H9 (cell line): ENCODE data around the gene HSPG2. TPM values are rescaled to one million over a fixed set of nuclear protein-coding genes. Genes with fewer than 3 reads are reported as not detected.

Experiments used
- DNase-seq: peaks from one replicate; pipeline ENCODE4 v3.0.0-alpha.2; 2017
- H2AFZ ChIP-seq: one replicate; pipeline ENCODE4 v1.6.1; 2013; ENCODE audit warnings: mild to moderate bottlenecking, low read length, control low read depth, moderate library complexity
- H2AK5ac ChIP-seq: 2 replicates; pipeline ENCODE4 v1.6.1; 2013; ENCODE audit warnings: low read length, control low read depth, mixed read lengths; ENCODE audit not compliant: insufficient read length
- H2BK120ac ChIP-seq: one replicate; pipeline ENCODE4 v1.6.1; 2013; ENCODE audit warnings: low read depth, mild to moderate bottlenecking, low read length, control low read depth, inconsistent platforms; ENCODE audit not compliant: poor library complexity, severe bottlenecking
- H2BK12ac ChIP-seq: 2 replicates; pipeline ENCODE4 v1.6.1; 2013; ENCODE audit warnings: low read length, control low read depth, mixed read lengths, low read depth; ENCODE audit not compliant: insufficient read length
- H2BK15ac ChIP-seq: 2 replicates; pipeline ENCODE4 v1.6.1; 2013; ENCODE audit warnings: low read depth, low read length, control low read depth
- H2BK20ac ChIP-seq: one replicate; pipeline ENCODE4 v1.6.1; 2013; ENCODE audit warnings: low read depth, mild to moderate bottlenecking, low read length, control low read depth, inconsistent platforms; ENCODE audit not compliant: poor library complexity, severe bottlenecking
- H2BK5ac ChIP-seq: 2 replicates; pipeline ENCODE4 v1.6.1; 2013; ENCODE audit warnings: low read length, control low read depth, mixed read lengths; ENCODE audit not compliant: insufficient read length
- H3K14ac ChIP-seq: 2 replicates; pipeline ENCODE4 v1.6.1; 2013; ENCODE audit warnings: low read length, control low read depth; ENCODE audit not compliant: insufficient read depth
- H3K18ac ChIP-seq: 2 replicates; pipeline ENCODE4 v1.6.1; 2013; ENCODE audit warnings: low read depth, mild to moderate bottlenecking, mixed read lengths, low read length, control low read depth; ENCODE audit not compliant: insufficient read length
- H3K23ac ChIP-seq: 2 replicates; pipeline ENCODE4 v1.6.1; 2013; ENCODE audit warnings: low read length, control low read depth, mixed read lengths, low read depth; ENCODE audit not compliant: insufficient read length
- H3K23me2 ChIP-seq: 2 replicates; pipeline ENCODE4 v1.6.1; 2013; ENCODE audit warnings: low read depth, mild to moderate bottlenecking, mixed read lengths, low read length, control low read depth; ENCODE audit not compliant: insufficient read length, poor library complexity, severe bottlenecking
- H3K27ac ChIP-seq: 2 replicates; pipeline ENCODE4 v1.5.1; 2013; ENCODE audit warnings: low read length, control low read depth, mixed read lengths, low read depth; ENCODE audit not compliant: insufficient read length
- H3K27me3 ChIP-seq: 2 replicates; pipeline ENCODE4 v1.6.1; 2013; ENCODE audit warnings: low read length, control low read depth, inconsistent platforms; ENCODE audit not compliant: insufficient read depth
- H3K4ac ChIP-seq: 2 replicates; pipeline ENCODE4 v1.6.1; 2013; ENCODE audit warnings: low read depth, mild to moderate bottlenecking, control low read depth, inconsistent platforms, low read length, moderate library complexity
- H3K4me1 ChIP-seq: 2 replicates; pipeline ENCODE4 v1.6.1; 2013; ENCODE audit warnings: low read length, control low read depth, inconsistent platforms; ENCODE audit not compliant: insufficient read depth
- H3K4me2 ChIP-seq: 2 replicates; pipeline ENCODE4 v1.6.1; 2013; ENCODE audit warnings: low read length, control low read depth, mixed read lengths; ENCODE audit not compliant: insufficient read length, insufficient read depth
- H3K56ac ChIP-seq: 2 replicates; pipeline ENCODE4 v1.6.1; 2013; ENCODE audit warnings: low read depth, mild to moderate bottlenecking, mixed read lengths, low read length, control low read depth; ENCODE audit not compliant: insufficient read length
- H3K79me1 ChIP-seq: 2 replicates; pipeline ENCODE4 v1.6.1; 2013; ENCODE audit warnings: low read depth, mild to moderate bottlenecking, moderate library complexity, low read length, control low read depth, inconsistent platforms; ENCODE audit not compliant: insufficient read depth, poor library complexity, severe bottlenecking
- H3K79me2 ChIP-seq: 2 replicates; pipeline ENCODE4 v1.6.1; 2013; ENCODE audit warnings: low read length, control low read depth, inconsistent platforms; ENCODE audit not compliant: insufficient read depth
- H3K9ac ChIP-seq: 2 replicates; pipeline ENCODE4 v1.6.1; 2013; ENCODE audit warnings: low read length, control low read depth, mixed read lengths; ENCODE audit not compliant: insufficient read length; ENCODE audit errors: extremely low read depth
- H3K9me3 ChIP-seq: one replicate; pipeline ENCODE4 v1.6.1; 2013; ENCODE audit warnings: low read depth, low read length, inconsistent platforms; ENCODE audit not compliant: control insufficient read depth
- H3T11ph ChIP-seq: one replicate; pipeline ENCODE4 v1.6.1; 2013; ENCODE audit warnings: mild to moderate bottlenecking, low read length, control low read depth, inconsistent platforms
- H4K20me1 ChIP-seq: one replicate; pipeline ENCODE4 v1.6.1; 2013; ENCODE audit not compliant: control insufficient read depth, insufficient read length, insufficient read depth
- H4K5ac ChIP-seq: 2 replicates; pipeline ENCODE4 v1.6.1; 2013; ENCODE audit warnings: low read depth, mild to moderate bottlenecking, mixed read lengths, low read length, control low read depth; ENCODE audit not compliant: insufficient read length
- H4K8ac ChIP-seq: replicated peaks from 2 replicates; pipeline ENCODE4 v1.6.1; 2013; ENCODE audit warnings: low read length, control low read depth, mixed read lengths, low read depth; ENCODE audit not compliant: insufficient read length
- H4K91ac ChIP-seq: 2 replicates; pipeline ENCODE4 v1.6.1; 2013; ENCODE audit warnings: low read depth, mild to moderate bottlenecking, moderate library complexity, mixed read lengths, low read length, control low read depth; ENCODE audit not compliant: insufficient read length
- H3K27ac Mint-ChIP-seq, 3 experiments: 2 replicates in 2 of 3; 3 replicates in 1 of 3; pipeline ENCODE4 v1.8.0; 2020 to 2021; ENCODE audit warnings: mixed read lengths in 3 of 3, mild to moderate bottlenecking in 1 of 3, moderate library complexity in 1 of 3
- H3K27me3 Mint-ChIP-seq: 2 replicates; pipeline ENCODE4 v1.8.0; 2021; ENCODE audit warnings: low read depth, mild to moderate bottlenecking, moderate library complexity, mixed read lengths
- H3K36me3 Mint-ChIP-seq, 3 experiments: 2 replicates in 2 of 3; 3 replicates in 1 of 3; pipeline ENCODE4 v1.8.0; 2020 to 2021; ENCODE audit warnings: low read depth in 3 of 3, mixed read lengths in 3 of 3; ENCODE audit not compliant: insufficient read depth in 1 of 3
- H3K4me1 Mint-ChIP-seq, 2 experiments: 2 replicates each; pipeline ENCODE4 v1.8.0; 2020; ENCODE audit warnings: mixed read lengths in 2 of 2
- H3K4me3 Mint-ChIP-seq, 2 experiments: 2 replicates in 1 of 2; 3 replicates in 1 of 2; pipeline ENCODE4 v1.8.0; 2020 to 2021; ENCODE audit warnings: mild to moderate bottlenecking in 2 of 2, mixed read lengths in 2 of 2, moderate library complexity in 1 of 2
- H3K9me3 Mint-ChIP-seq, 2 experiments: 2 replicates in 1 of 2; 3 replicates in 1 of 2; pipeline ENCODE4 v1.8.0; 2020; ENCODE audit warnings: mild to moderate bottlenecking in 2 of 2, mixed read lengths in 2 of 2, moderate library complexity in 1 of 2
- CTCF ChIP-seq: fragments of 200-600 bp; sonication (generic); conservative IDR thresholded peaks from 3 replicates; pipeline ENCODE4 v1.8.0; 2021; ENCODE audit warnings: antibody characterized with exemption, mild to moderate bottlenecking
- WGBS: extraction: QIAGEN DNeasy Blood & Tissue Kit; methylation state at CpG from one replicate; pipeline ENCODE4 v1.1.7; 2013; ENCODE audit warnings: missing lambda C conversion rate, low lambda C conversion rate, mixed read lengths; ENCODE audit not compliant: insufficient read length; ENCODE audit errors: extremely low coverage; 5-methylcytosine and 5-hydroxymethylcytosine counted together
- total RNA-seq: library from RNA; stranded (reverse); gene quantifications from 2 replicates; pipeline ENCODE4 v1.2.1, GENCODE V29; 2021

Gene HSPG2
- total RNA-seq, 1 experiment from 2014 or later, result 90.0 TPM

- no peaks in the 10 kb centered on the region for H3K79me2 ChIP-seq
Observed at GRCh38 chr1:21860971-21861370, 76.1 kb downstream of the HSPG2 start.

More at GRCh38 chr1:21860971-21861370, 76.1 kb downstream of the HSPG2 start:
- no peaks in the 10 kb centered on the region for H3K27me3 Mint-ChIP-seq
- TF ChIP-seq CTCF, result no peak
- H3K23ac ChIP-seq, result no peak overlapping the region
- peaks cover 33 to 69% (median 67%) of the 10 kb centered on the region in 3 experiments; a peak in 6 of 7 replicates for H3K36me3 Mint-ChIP-seq
- H4K91ac ChIP-seq, result no peak overlapping the region
- H3K27ac Mint-ChIP-seq, result no peak overlapping the region
- no peak overlapping the region for H3T11ph ChIP-seq
- no peak overlapping the region for H4K5ac ChIP-seq
- H3K4me1 Mint-ChIP-seq, result peaks cover 5 to 6% of the 10 kb centered on the region in 2 experiments
- DNase-seq, result no peak
- H3K9me3 ChIP-seq, result no peaks in the 10 kb centered on the region
- no peaks in the 10 kb centered on the region; the same call in 1 of the 2 replicates for H3K4me1 ChIP-seq
- H3K79me1 ChIP-seq, result no peaks in the 10 kb centered on the region
- peaks cover 2% of the 10 kb centered on the region for H4K20me1 ChIP-seq
- no peak overlapping the region for H2BK120ac ChIP-seq
- H3K4ac ChIP-seq, result no peak overlapping the region
- no CpG with 5 or more reads among the region's 3 CpGs for WGBS
- H2AFZ ChIP-seq, result no peak overlapping the region
- H3K18ac ChIP-seq, result no peak overlapping the region
- H4K8ac ChIP-seq, result no peak overlapping the region
- no peak overlapping the region for H2BK20ac ChIP-seq
- H3K9me3 Mint-ChIP-seq, result no peaks in the 10 kb centered on the region
- no peak overlapping the region for H2BK15ac ChIP-seq
- no peak overlapping the region for H3K14ac ChIP-seq
- no peak overlapping the region for H3K4me2 ChIP-seq
- H3K9ac ChIP-seq, result no peak overlapping the region
- H3K27ac ChIP-seq, result no peak overlapping the region
- no peak overlapping the region for H2AK5ac ChIP-seq
- no peak overlapping the region for H2BK5ac ChIP-seq
- no peak overlapping the region for H3K56ac ChIP-seq
- H3K23me2 ChIP-seq, result no peaks in the 10 kb centered on the region
- H3K4me3 Mint-ChIP-seq, result no peak overlapping the region
- no peaks in the 10 kb centered on the region for H3K27me3 ChIP-seq
- no peak overlapping the region for H2BK12ac ChIP-seq
